ENCODE results near the gene C1orf94. TPM values are rescaled to one million over a fixed set of nuclear protein-coding genes. Genes with fewer than 3 reads are reported as not detected.

Gene C1orf94, protein sequence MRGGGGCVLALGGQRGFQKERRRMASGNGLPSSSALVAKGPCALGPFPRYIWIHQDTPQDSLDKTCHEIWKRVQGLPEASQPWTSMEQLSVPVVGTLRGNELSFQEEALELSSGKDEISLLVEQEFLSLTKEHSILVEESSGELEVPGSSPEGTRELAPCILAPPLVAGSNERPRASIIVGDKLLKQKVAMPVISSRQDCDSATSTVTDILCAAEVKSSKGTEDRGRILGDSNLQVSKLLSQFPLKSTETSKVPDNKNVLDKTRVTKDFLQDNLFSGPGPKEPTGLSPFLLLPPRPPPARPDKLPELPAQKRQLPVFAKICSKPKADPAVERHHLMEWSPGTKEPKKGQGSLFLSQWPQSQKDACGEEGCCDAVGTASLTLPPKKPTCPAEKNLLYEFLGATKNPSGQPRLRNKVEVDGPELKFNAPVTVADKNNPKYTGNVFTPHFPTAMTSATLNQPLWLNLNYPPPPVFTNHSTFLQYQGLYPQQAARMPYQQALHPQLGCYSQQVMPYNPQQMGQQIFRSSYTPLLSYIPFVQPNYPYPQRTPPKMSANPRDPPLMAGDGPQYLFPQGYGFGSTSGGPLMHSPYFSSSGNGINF
- not detected for total RNA-seq
- polyA plus RNA-seq = not detected

DNA sequence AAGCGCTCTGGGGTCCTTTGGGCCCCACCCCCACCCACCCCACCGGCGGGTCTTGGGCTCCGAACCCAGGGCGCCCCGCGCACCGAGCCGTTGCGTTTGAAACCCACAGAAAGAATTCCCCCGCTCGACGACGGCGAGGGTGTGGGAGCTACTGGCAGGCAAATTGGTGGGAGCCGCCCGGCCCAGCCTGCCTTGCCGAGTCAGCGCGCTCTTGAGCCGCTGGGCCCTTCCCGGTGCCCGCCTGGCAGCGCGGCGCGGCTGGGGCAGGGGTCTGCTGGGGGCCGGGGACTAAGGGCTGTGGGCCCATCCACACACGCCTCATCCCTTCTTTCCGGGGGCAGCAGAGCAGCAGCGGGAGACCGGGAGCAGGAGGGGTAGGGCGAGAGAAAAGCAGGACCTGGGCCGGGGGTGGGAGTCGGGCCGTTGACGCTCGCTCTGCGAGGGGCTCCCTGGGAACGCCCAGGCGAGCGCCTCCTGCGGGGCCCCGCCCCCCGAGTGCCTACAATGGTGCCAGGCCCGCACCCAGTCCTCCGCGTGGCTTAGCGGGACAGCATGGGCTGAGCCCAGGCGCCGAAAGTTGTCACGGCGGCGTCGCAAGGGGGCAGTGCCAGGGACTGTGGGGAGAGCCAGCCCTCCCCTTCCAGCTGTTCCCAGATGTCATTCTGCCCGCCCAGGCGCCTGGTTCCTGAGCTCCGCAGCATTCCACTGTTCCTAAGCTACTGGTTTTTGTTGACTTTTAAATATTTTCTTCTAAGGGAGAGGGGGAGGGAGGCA, at the start of gene C1orf94:
Gene C1orf94, plus strand, starts transcription at position 78 of the 774 bp plus-strand sequence. CDS start 883 bp downstream, outside the sequence.
- DNase-seq = no peak
- Histone ChIP-seq H3K27ac (no peak within 1 kb of the TSS), H3K4me3 (no peak within 1 kb of the TSS), H3K27me3 (peaks cover 0 to 6% (median 0%) of the 10 kb centered on the region in 4 donors), H3K9me3 (no peaks in the 10 kb centered on the region), H3K36me3 (no peaks in the 10 kb centered on the region), H3K4me1 (no peaks in the 10 kb centered on the region)
- no peak for FAIRE-seq
- ATAC-seq = peak in 2 of 4 donors; percentile 15 to 57
- intact Hi-C loops (cut with DNase I) = no loop called here
- TF ChIP-seq, protein P1, sequence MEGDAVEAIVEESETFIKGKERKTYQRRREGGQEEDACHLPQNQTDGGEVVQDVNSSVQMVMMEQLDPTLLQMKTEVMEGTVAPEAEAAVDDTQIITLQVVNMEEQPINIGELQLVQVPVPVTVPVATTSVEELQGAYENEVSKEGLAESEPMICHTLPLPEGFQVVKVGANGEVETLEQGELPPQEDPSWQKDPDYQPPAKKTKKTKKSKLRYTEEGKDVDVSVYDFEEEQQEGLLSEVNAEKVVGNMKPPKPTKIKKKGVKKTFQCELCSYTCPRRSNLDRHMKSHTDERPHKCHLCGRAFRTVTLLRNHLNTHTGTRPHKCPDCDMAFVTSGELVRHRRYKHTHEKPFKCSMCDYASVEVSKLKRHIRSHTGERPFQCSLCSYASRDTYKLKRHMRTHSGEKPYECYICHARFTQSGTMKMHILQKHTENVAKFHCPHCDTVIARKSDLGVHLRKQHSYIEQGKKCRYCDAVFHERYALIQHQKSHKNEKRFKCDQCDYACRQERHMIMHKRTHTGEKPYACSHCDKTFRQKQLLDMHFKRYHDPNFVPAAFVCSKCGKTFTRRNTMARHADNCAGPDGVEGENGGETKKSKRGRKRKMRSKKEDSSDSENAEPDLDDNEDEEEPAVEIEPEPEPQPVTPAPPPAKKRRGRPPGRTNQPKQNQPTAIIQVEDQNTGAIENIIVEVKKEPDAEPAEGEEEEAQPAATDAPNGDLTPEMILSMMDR (IDR thresholded peaks at IDR 0.05) = no peak
- WGBS, 2 donors = 5% methylated on average over 42 to 58 of the region's 58 CpGs

DNA sequence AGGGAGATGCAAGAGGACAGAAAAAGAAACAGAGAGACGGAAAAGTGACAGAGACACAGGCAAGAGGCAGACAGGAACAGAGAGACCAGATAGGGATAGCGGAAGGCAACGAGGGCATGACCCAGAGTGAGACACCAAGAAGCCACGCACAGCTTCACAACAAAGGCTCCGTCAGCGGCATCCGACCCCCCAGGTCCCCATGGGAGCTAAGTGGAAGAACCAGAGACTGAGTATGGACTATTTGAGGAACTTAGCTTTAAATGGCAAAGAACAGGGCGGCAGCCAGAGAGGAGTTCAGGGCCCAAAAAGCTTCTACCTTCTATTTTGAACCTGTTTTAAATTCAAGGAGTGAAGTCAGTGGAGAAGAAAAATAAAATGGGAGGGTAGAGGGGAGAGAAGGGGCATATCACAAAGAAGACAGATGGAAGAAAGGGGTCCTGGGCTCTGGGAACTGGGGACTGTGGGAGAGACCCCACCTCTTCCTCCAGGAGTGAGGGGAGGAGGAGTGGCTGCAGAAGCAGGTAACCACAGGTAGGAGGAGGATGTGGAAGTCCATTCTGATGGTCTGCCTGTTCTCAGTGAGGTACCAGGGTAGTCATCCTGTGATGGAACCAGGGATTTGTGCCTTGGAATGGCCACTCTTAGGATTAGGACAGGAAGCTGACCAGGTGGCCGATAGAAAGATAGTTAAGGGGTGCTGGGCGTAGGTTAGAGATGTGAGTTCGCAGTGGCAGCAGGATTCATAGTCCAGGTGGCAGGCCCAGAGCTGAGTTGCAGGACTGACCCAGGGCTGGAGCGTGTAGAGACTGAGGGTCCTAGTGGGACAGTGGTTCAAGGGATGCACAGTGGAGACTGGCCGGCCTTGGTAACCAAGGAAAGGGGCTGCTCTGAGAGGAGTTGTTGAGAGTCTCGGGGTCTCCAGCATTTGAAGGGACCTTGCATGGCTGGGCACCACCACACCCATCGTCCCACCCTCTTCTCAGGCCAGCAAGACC, 49.4 kb upstream of the C1orf94 start:
- Histone ChIP-seq H3K36me3 (no peaks in the 10 kb centered on the region), H3K27me3 (no peaks in the 10 kb centered on the region), H3K9me3 (no peaks in the 10 kb centered on the region), H3K4me1 (no peaks in the 10 kb centered on the region), H3K27ac (no peak overlapping the region), H3K4me3 (no peak overlapping the region)
- DNase-seq (no peak), FAIRE-seq (no peak), ATAC-seq (no peak)
- 68 to 79% methylated on average over 14 to 15 of the region's 15 CpGs for WGBS, 2 donors
- TF ChIP-seq, protein P1 (IDR thresholded peaks at IDR 0.05) = no peak
- intact Hi-C loops (cut with DNase I) = no loop called here

DNA sequence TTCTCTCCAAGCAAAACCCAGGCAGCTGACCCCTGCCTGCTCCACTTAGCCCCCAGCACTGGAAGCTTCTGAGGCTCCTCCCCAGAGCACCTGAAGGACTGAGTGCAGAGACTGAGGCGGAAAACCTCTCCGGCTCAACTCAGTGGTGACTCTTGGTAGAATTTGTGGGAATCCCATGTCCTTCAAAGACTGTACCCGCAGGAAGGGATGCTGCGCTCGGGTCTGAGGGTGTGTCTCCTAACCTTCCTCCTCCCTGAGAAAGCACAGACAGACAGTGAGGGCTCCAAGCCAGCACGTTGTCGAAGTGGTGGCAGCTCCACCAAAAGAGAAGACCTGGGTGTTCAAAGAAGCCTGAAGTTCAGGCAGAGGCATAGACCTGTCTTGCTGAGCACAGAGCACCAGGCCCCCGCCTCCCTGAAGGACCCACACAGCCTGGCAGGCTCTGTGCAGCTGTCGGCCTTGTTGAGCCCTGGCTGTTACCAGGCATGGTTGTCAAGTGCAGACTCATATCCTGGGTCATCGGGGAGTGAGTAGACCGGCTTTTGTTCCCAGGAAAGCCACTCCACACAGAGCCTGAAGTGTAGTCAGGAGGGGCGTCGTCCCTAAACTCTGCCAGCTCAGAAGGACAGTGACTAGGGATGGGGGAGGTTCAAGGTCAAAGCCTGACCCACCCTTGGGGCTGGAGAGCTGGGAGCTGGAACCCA, 48.4 kb upstream of the C1orf94 start:
- FAIRE-seq = no peak
- Histone ChIP-seq H3K27ac (no peak overlapping the region), H3K36me3 (no peaks in the 10 kb centered on the region), H3K4me1 (no peaks in the 10 kb centered on the region), H3K27me3 (no peaks in the 10 kb centered on the region), H3K9me3 (no peaks in the 10 kb centered on the region), H3K4me3 (no peak overlapping the region)
- intact Hi-C loops (cut with DNase I) = no loop called here
- no peak for ATAC-seq
- DNase-seq = no peak
- TF ChIP-seq, protein P1 (IDR thresholded peaks at IDR 0.05) = no peak
- WGBS, 2 donors = 71 to 82% methylated on average over 13 of the region's 13 CpGs

DNA sequence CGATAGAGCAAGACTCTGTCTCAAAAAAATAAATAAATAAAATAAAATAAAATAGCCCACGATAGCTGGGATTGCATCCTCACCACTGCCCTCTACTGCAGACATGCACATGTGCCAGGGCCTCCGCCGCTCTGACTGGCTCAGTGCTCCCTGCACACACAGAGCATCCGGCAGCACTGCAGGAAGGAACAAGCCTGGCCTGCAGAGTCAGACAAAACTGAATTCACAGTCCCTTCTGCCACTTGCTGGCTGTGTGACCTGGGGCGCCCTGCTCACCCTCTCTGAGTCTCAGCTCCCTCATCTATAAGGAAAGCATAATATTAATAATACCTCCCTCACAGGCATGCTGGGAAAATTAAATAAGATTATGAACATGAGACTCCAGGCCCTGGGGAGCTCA, 47.1 kb upstream of the C1orf94 start:
- no peak overlapping the region for H3K4me3 ChIP-seq
- TF ChIP-seq, protein P1 (IDR thresholded peaks at IDR 0.05) = no peak
- H3K4me1 ChIP-seq = no peaks in the 10 kb centered on the region
- FAIRE-seq (no peak), ATAC-seq (no peak), DNase-seq (no peak)
- 70 to 71% methylated on average over 6 of the region's 6 CpGs for WGBS, 2 donors
- no peak overlapping the region for H3K27ac ChIP-seq
- intact Hi-C loops (cut with DNase I) = no loop called here
- H3K27me3 ChIP-seq = no peaks in the 10 kb centered on the region
- H3K9me3 ChIP-seq = no peaks in the 10 kb centered on the region
- no peaks in the 10 kb centered on the region for H3K36me3 ChIP-seq
